ENCODE data around the gene GPC5. TPM values are rescaled to one million over a fixed set of nuclear protein-coding genes. Genes with fewer than 3 reads are reported as not detected.

GPC5 gene
- total and polyA plus RNA-seq, 10 donors = 0.04 to 0.83 (median 0.26) TPM; not detected in 3

GRCh38 chr13:91369441-91369831 lies 29.0 kb upstream of the GPC5 start:
- DNase-seq = no peak
- Histone ChIP-seq H3K36me3 (no peaks in the 10 kb centered on the region), H3K4me1 (no peaks in the 10 kb centered on the region), H3K9me3 (no peaks in the 10 kb centered on the region), H3K4me3 (no peak overlapping the region), H3K27ac (no peak overlapping the region), H3K27me3 (replicated peaks in 1 of 7) (no peaks in the 10 kb centered on the region)
- intact Hi-C loops (cut with DNase I; ENCODE audit: low total_unique reads) = no loop called here
- WGBS, 5 donors = 54 to 76% (median 65%) methylated on average over 3 of the region's 3 CpGs
- TF ChIP-seq POLR2AphosphoS5 (IDR thresholded peaks at IDR 0.05) = no peak
- no peak for TF ChIP-seq POLR2A (IDR thresholded peaks at IDR 0.05)
- TF ChIP-seq CTCF (IDR thresholded peaks at IDR 0.05 in 8 of 11, conservative IDR thresholded peaks at IDR 0.05 in 3 of 11) = no peak

GRCh38 chr13:91370501-91370900 lies 27.9 kb upstream of the GPC5 start:
- 88 to 94% (median 93%) methylated on average over 2 of the region's 2 CpGs for WGBS, 5 donors
- TF ChIP-seq POLR2AphosphoS5 (IDR thresholded peaks at IDR 0.05) (no peak), POLR2A (IDR thresholded peaks at IDR 0.05) (no peak), CTCF (IDR thresholded peaks at IDR 0.05 in 8 of 11, conservative IDR thresholded peaks at IDR 0.05 in 3 of 11) (no peak)
- H3K27me3 ChIP-seq (replicated peaks in 1 of 7) = no peaks in the 10 kb centered on the region
- peaks cover 0 to 6% (median 0%) of the 10 kb centered on the region in 6 donors for H3K4me1 ChIP-seq
- no peaks in the 10 kb centered on the region for H3K9me3 ChIP-seq
- no peak for DNase-seq
- intact Hi-C loops (cut with DNase I; ENCODE audit: low total_unique reads) = no loop called here
- H3K36me3 ChIP-seq = no peaks in the 10 kb centered on the region
- no peak overlapping the region for H3K4me3 ChIP-seq
- H3K27ac ChIP-seq = no peak overlapping the region

GRCh38 chr13:91372911-91373310 lies 25.5 kb upstream of the GPC5 start:
- no peak for DNase-seq
- Histone ChIP-seq H3K4me1 (peaks cover 0 to 6% (median 0%) of the 10 kb centered on the region in 6 donors), H3K9me3 (no peaks in the 10 kb centered on the region), H3K4me3 (no peak overlapping the region), H3K27ac (no peak overlapping the region), H3K36me3 (no peaks in the 10 kb centered on the region), H3K27me3 (replicated peaks in 1 of 7) (no peaks in the 10 kb centered on the region)
- TF ChIP-seq CTCF (IDR thresholded peaks at IDR 0.05 in 8 of 11, conservative IDR thresholded peaks at IDR 0.05 in 3 of 11) (no peak), POLR2A (IDR thresholded peaks at IDR 0.05) (no peak), POLR2AphosphoS5 (IDR thresholded peaks at IDR 0.05) (no peak)
- 53 to 72% (median 61%) methylated on average over 3 of the region's 3 CpGs for whole genome bisulfite sequencing, 5 donors
- intact Hi-C loops (cut with DNase I; ENCODE audit: low total_unique reads) = no loop called here

GRCh38 chr13:91375116-91375729 lies 23.2 kb upstream of the GPC5 start:
- H3K36me3 ChIP-seq = no peaks in the 10 kb centered on the region
- intact Hi-C loops (cut with DNase I; ENCODE audit: low total_unique reads) = no loop called here
- no peak overlapping the region for H3K4me3 ChIP-seq
- H3K4me1 ChIP-seq = peaks cover 0 to 6% (median 0%) of the 10 kb centered on the region in 6 donors
- peak in 7 of 11 experiments; percentile 11 to 51 (median 30) for TF ChIP-seq CTCF (IDR thresholded peaks at IDR 0.05 in 8 of 11, conservative IDR thresholded peaks at IDR 0.05 in 3 of 11)
- TF ChIP-seq POLR2A (IDR thresholded peaks at IDR 0.05) = no peak
- no peak overlapping the region for H3K27ac ChIP-seq
- no peaks in the 10 kb centered on the region for H3K9me3 ChIP-seq
- no peaks in the 10 kb centered on the region for H3K27me3 ChIP-seq (replicated peaks in 1 of 7)
- no peak for DNase-seq
- 79 to 88% (median 85%) methylated on average over 4 of the region's 4 CpGs for WGBS, 5 donors

Data from spleen (tissue), 11 donors.